Fibroblast of lung (primary cell): ENCODE results near the gene BCAS3. TPM values are rescaled to one million over a fixed set of nuclear protein-coding genes. Genes with fewer than 3 reads are reported as not detected.

Experiments
- DNase-seq, 2 donors: peaks; one replicate each; pipeline versions ENCODE4 v3.0.0 to v3.0.0-alpha.2; 2010; ENCODE audit warnings: low read depth in 2 of 2
- H2AFZ ChIP-seq: 2 replicates; pipeline ENCODE4 v1.5.1; 2012; ENCODE audit warnings: low read length, control low read depth, inconsistent platforms
- H3K27ac ChIP-seq: 2 replicates; pipeline ENCODE4 v1.5.1; 2011; ENCODE audit warnings: low read length, control low read depth; ENCODE audit not compliant: insufficient read depth
- H3K27me3 ChIP-seq: 2 replicates; pipeline ENCODE4 v1.5.1; 2011; ENCODE audit warnings: mild to moderate bottlenecking, low read length; ENCODE audit not compliant: control insufficient read depth, insufficient read depth
- H3K36me3 ChIP-seq: 2 replicates; pipeline ENCODE4 v1.5.1; 2011; ENCODE audit warnings: low read length; ENCODE audit not compliant: control insufficient read depth, insufficient read depth
- H3K4me1 ChIP-seq: 2 replicates; pipeline ENCODE4 v1.5.1; 2011; ENCODE audit warnings: low read length; ENCODE audit not compliant: control insufficient read depth, insufficient read depth; ENCODE audit errors: extremely low read depth
- H3K4me2 ChIP-seq: 2 replicates; pipeline ENCODE4 v1.5.1; 2011; ENCODE audit warnings: low read length, control low read depth; ENCODE audit not compliant: insufficient read depth; ENCODE audit errors: extremely low read depth
- H3K4me3 ChIP-seq, 4 experiments: fragments of 200-600 bp in 1 of 4; sonication (generic) in 1 of 4; replicated peaks in 1 of 4; 2 replicates each; pipeline ENCODE4 v1.5.1; 2011 to 2016; ENCODE audit warnings: low read length in 4 of 4, low read depth in 3 of 4, mild to moderate bottlenecking in 3 of 4, control low read depth in 2 of 4, inconsistent platforms in 1 of 4, mixed read lengths in 1 of 4; ENCODE audit not compliant: insufficient read depth in 1 of 4; ENCODE audit errors: control extremely low read depth in 1 of 4
- H3K79me2 ChIP-seq: 2 replicates; pipeline ENCODE4 v1.5.1; 2012; ENCODE audit warnings: mild to moderate bottlenecking, low read length, inconsistent platforms; ENCODE audit not compliant: control insufficient read depth, insufficient read depth
- H3K9ac ChIP-seq: 2 replicates; pipeline ENCODE4 v1.5.1; 2011; ENCODE audit warnings: mild to moderate bottlenecking, low read length, control low read depth; ENCODE audit not compliant: insufficient read depth
- H3K9me3 ChIP-seq: 2 replicates; pipeline ENCODE4 v1.5.1; 2012; ENCODE audit warnings: low read depth, low read length; ENCODE audit not compliant: control insufficient read depth, insufficient read depth
- H4K20me1 ChIP-seq: 2 replicates; pipeline ENCODE4 v1.5.1; 2011; ENCODE audit warnings: low read length; ENCODE audit not compliant: control insufficient read depth, insufficient read depth; ENCODE audit errors: extremely low read depth
- CTCF ChIP-seq, 2 donors: IDR thresholded peaks in 1 of 2; conservative IDR thresholded peaks in 1 of 2; 1 replicate in 1 of 2; 2 replicates in 1 of 2; pipeline ENCODE4 v1.5.1; 2011 to 2012; ENCODE audit warnings: low read length in 2 of 2, control low read depth in 1 of 2, inconsistent platforms in 1 of 2, low read depth in 1 of 2, mild to moderate bottlenecking in 1 of 2
- EZH2 ChIP-seq: IDR thresholded peaks from 2 replicates; pipeline ENCODE4 v1.5.1; 2012; ENCODE audit warnings: low read length, control low read depth, mild to moderate bottlenecking; ENCODE audit errors: missing control alignments
- polyA plus RNA-seq, 2 donors: library from polyadenylated mRNA; depleted of rRNA in 1 of 2; stranded (reverse) in 1 of 2; unstranded in 1 of 2; fragments of >200 nt; gene quantifications; 2 replicates each; pipeline ENCODE4 v1.2.1, GENCODE V29; 2011 to 2012; ENCODE audit warnings: missing spikeins in 1 of 2
- total RNA-seq: library from RNA; depleted of rRNA; stranded (reverse); fragments of >200 nt; gene quantifications from 2 replicates; pipeline ENCODE4 v1.2.1, GENCODE V29; 2014

BCAS3 gene
- total and polyA plus RNA-seq, 2 donors (not counting 1 experiment from before 2014, with no cell fraction given): 9.9 to 43.6 TPM

- TF ChIP-seq CTCF (conservative IDR thresholded peaks at IDR 0.05 in 1 of 2, IDR thresholded peaks at IDR 0.05 in 1 of 2; ENCODE audit: low read depth in 1 of 2, low read length in 2 of 2) (no peak), EZH2 (no peak)
- peak; percentile 52 to 63 for DNase-seq
- H3K4me1 ChIP-seq: peaks cover 25% of the 10 kb centered on the region
- H3K27ac ChIP-seq: peak overlapping the region; percentile 74
- no peak overlapping the region for H3K4me2 ChIP-seq
- no peak overlapping the region for H3K4me3 ChIP-seq
- H3K79me2 ChIP-seq: no peaks in the 10 kb centered on the region
- no peak overlapping the region for H3K9ac ChIP-seq
- no peak overlapping the region for H2AFZ ChIP-seq
- no peaks in the 10 kb centered on the region for H3K36me3 ChIP-seq
- H3K27me3 ChIP-seq: no peaks in the 10 kb centered on the region
- no peaks in the 10 kb centered on the region for H3K9me3 ChIP-seq
- no peaks in the 10 kb centered on the region for H4K20me1 ChIP-seq
Observed at GRCh38 chr17:61323909-61324868, 646.5 kb downstream of the BCAS3 start.

GRCh38 chr17:61324950-61325349, 647.3 kb downstream of the BCAS3 start:
- no peaks in the 10 kb centered on the region for H3K9me3 ChIP-seq
- no peak overlapping the region for H3K4me3 ChIP-seq
- H3K4me1 ChIP-seq: peaks cover 25% of the 10 kb centered on the region
- H3K79me2 ChIP-seq: no peaks in the 10 kb centered on the region
- TF ChIP-seq EZH2 (no peak), CTCF (conservative IDR thresholded peaks at IDR 0.05 in 1 of 2, IDR thresholded peaks at IDR 0.05 in 1 of 2; ENCODE audit: low read depth in 1 of 2, low read length in 2 of 2) (no peak)
- DNase-seq: no peak
- no peaks in the 10 kb centered on the region for H3K36me3 ChIP-seq
- no peak overlapping the region for H3K9ac ChIP-seq
- H3K27me3 ChIP-seq: no peaks in the 10 kb centered on the region
- H4K20me1 ChIP-seq: no peaks in the 10 kb centered on the region
- peak overlapping the region; percentile 36 for H3K4me2 ChIP-seq
- H2AFZ ChIP-seq: no peak overlapping the region
- peak overlapping the region; percentile 74 for H3K27ac ChIP-seq

- H3K4me2 ChIP-seq: peak overlapping the region; percentile 36
Observed at GRCh38 chr17:61325382-61326073, 647.9 kb downstream of the BCAS3 start.

More at GRCh38 chr17:61325382-61326073, 647.9 kb downstream of the BCAS3 start:
- no peak for TF ChIP-seq EZH2
- TF ChIP-seq CTCF (conservative IDR thresholded peaks at IDR 0.05 in 1 of 2, IDR thresholded peaks at IDR 0.05 in 1 of 2; ENCODE audit: low read depth in 1 of 2, low read length in 2 of 2): no peak
- Histone ChIP-seq H3K9ac (no peak overlapping the region), H3K27me3 (no peaks in the 10 kb centered on the region), H2AFZ (no peak overlapping the region), H3K4me3 (no peak overlapping the region), H3K27ac (peak overlapping the region; percentile 74), H3K9me3 (no peaks in the 10 kb centered on the region), H3K36me3 (no peaks in the 10 kb centered on the region), H3K79me2 (no peaks in the 10 kb centered on the region), H4K20me1 (no peaks in the 10 kb centered on the region), H3K4me1 (peaks cover 25% of the 10 kb centered on the region)
- peak in 1 of 2 donors; percentile 63 for DNase-seq
